GM10266 (cell line): ENCODE results near the gene RMDN2.

Experiments
- DNase-seq: peaks from one replicate; pipeline ENCODE4 v3.0.0; 2012; ENCODE audit errors: extremely low spot score
- TF ChIP-seq, protein P1 (sequence below): IDR thresholded peaks from 2 replicates; pipeline ENCODE4 v1.5.1; 2012; ENCODE audit warnings: mild to moderate bottlenecking, low read depth; ENCODE audit not compliant: control insufficient read depth, insufficient read depth; ENCODE audit errors: missing control alignments

RMDN2 gene

DNA sequence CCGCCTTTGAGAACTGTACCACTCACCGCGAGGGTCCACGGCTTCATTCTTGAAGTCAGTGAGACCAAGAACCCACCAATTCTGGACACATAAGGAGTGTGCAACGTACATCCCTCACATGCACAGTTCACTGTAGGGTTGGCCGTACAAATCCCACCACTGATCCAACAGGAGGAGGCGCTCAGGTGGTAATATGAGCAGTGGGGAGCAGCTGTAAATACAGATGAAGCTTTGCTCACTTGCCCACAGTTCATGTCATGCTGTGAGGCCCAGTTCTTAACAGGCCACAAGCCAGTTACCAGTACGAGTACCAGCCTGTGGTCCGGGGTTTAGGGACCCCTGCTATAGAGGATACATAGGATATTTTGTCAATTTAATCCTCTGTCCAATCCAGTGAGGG lies 96.5 kb downstream of the RMDN2 start:
- no peak for DNase-seq
- TF ChIP-seq, protein P1, sequence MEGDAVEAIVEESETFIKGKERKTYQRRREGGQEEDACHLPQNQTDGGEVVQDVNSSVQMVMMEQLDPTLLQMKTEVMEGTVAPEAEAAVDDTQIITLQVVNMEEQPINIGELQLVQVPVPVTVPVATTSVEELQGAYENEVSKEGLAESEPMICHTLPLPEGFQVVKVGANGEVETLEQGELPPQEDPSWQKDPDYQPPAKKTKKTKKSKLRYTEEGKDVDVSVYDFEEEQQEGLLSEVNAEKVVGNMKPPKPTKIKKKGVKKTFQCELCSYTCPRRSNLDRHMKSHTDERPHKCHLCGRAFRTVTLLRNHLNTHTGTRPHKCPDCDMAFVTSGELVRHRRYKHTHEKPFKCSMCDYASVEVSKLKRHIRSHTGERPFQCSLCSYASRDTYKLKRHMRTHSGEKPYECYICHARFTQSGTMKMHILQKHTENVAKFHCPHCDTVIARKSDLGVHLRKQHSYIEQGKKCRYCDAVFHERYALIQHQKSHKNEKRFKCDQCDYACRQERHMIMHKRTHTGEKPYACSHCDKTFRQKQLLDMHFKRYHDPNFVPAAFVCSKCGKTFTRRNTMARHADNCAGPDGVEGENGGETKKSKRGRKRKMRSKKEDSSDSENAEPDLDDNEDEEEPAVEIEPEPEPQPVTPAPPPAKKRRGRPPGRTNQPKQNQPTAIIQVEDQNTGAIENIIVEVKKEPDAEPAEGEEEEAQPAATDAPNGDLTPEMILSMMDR, result no peak

DNA sequence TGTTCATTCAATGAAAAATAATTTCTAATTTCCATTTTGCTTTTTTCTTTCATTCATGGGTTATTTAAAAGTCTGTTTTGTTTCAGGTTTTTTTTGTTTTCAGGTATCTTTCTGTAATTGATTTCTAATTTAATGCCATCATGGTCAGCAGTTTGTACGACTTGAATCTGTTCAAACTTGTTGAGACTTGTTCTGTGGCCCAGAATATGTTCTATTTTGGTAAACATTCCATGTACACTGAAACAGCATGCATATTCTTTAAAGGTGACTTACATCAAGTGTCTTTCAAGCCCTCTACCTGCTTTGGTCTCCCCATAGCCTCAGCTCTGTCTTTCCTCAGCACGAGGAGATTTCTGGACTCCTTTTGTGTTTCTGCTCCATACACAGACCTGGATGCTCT lies 101.8 kb downstream of the RMDN2 start:
- TF ChIP-seq, protein P1, result no peak

DNA sequence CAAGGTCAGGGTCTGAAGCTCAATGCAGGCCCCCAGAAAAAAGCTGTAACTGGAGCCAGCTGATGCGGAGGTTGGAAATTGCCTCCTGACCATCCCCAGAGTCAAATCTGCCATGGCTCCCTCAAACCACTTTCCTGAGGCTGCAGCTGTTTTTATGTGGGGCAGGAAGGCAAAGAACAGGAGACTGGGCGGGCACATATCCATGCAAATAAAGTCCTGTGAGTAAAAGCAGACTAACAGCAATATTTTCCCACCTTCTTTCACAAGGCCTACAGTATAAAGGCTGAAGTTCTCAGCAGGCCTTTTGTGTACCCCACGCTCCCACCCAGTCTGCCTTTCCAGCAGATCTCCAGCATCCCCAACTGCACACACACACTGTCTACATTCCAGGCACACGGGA lies 103.7 kb downstream of the RMDN2 start:
- DNase-seq, result no peak
- TF ChIP-seq, protein P1, result no peak

More for the DNA sequence above, 101.8 kb downstream of the RMDN2 start:
- no peak for DNase-seq

DNA sequence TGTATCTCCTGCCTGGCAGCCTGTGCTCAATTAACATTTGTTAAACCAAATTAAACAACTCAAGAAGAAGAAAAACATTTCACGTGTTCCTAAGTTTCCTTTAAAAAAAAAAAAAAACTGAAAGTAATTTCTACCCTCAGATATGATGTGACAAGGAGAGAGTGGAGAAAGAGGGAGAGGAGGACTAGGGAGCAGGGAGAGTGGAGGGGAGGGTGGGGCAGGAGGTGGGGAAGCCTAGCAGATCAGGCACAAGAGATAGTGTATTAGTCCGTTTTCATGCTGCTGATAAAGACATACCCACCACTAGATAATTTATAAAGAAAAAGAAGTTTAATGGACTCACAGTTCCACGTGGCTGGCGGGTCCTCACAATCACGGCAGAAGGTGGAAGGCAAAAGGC lies 104.4 kb downstream of the RMDN2 start:
- TF ChIP-seq, protein P1, result no peak
- no peak for DNase-seq

DNA sequence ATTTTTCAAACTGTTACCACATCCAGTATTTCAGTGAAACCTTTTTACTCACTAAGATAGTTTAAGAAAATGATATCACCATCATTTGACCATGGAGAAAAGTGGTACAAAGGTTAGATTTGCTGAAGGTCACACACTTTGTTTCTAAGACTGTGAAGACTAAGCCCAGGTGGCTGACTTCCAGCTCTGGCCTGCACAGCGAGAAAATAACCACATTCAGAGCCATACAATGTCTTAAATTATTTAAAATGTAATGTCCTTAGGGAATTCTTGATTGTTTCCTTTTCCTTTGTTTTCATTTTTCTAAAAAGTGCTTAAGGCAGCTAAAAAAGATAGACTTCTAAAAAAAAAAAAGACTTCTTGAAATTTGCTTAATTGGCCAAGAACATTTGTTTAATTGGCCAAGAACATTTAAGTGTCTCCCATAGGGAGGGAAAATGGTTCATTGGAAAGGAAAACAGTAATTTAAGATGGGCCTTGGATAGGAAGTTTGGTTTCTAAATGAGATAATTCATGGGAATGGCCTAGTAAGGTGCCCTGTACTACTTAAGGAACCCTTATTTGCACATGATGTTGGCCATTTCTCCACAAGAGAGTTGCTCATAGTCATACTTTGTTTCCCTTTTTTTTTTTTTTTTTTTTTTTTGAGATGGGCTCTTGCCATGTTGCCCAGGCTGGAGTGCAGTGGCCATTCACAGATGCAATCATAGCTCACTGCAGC lies 105.7 kb downstream of the RMDN2 start:
- TF ChIP-seq, protein P1, result no peak

DNA sequence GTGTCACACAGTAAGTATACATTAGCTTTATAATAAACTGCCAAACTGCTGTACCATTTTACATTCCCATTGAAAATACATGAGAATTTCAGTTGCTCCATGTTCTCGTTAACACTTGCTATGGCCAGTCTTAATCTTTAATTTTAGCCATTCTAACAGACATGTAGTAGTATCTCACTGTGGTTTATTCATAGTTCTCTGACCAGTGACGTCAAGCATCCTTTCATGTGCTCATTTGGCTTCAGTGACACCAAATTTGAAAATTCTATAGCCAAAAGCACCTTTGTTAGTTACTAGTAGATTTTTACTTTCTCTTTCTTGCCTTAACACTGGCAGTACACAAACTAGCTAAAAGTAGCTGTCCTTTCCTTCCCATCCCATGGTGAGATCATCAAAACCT lies 107.9 kb downstream of the RMDN2 start:
- no peak for DNase-seq
- TF ChIP-seq, protein P1, result no peak

More for the DNA sequence above, 105.7 kb downstream of the RMDN2 start:
- DNase-seq, result no peak

DNA sequence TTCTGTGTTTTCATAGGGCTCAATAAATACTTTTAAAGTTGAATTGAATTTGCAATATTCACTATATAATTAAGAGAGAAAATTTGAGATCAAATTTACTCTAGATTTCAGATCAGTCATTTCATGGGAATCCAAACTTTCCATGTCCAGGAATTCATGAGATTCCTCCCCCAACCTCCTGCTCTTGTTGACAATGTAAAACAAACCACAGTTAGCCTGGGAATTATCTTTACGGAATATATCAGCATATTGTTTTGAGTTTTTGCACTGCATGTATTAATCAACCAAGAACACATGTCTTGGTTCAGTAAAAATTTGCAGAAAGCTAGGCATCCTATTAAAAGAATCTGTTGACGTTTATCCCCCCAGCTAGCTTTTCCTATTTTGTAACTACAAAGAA lies 108.6 kb downstream of the RMDN2 start:
- no peak for DNase-seq
- TF ChIP-seq, protein P1, result no peak
